ENCODE measurements around the gene GAK. TPM values are rescaled to one million over a fixed set of nuclear protein-coding genes. Genes with fewer than 3 reads are reported as not detected.
A peak's percentile ranks its signal among the peaks of the same experiment; 100 is the strongest.

Gene GAK
- polyA plus RNA-seq, 1 experiment, result 17.0 TPM

DNA sequence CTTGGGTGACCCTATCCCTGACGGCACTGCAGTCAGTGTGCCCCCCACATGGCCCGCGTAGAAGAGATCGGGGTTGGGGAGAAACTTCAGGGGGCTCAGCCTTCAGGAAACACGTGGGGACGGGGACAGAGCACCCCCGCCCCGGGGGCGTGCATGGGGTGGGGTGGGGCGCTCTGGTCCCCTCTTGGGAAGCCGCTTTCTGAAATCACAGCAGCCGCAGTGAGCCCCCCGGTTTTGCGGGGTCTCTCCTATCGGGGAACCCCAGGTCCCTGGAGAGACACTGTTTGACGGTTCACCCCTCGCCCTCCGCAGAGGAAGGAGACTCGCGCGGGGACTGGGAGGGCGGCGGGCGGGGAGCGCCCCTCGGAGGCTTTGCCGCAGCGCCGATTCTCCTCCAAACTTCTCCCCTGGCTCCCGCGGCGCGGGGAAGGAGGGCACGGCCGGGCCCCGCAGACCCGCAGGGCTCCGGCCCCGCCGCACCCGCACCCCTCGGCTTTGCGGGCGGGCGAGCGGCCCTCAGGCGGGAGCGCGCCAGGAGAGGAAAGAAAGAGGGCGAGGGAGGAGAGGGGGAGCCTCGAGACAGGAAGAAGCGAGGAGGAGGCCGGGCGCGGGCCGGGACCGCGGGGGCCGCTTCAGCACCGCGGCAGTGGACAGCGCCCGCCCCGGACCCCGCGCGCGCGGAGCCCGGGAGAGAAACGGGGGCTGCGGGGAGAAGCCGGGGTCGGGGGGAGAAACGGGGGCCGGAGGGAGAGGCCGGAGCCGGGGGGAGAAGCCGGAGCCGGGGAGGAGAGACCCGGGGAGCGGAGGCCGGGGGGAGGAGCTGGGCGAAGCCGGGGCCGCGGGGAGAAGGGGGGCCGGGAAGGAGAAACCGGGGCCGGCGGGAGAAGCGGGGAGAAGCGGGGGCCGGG lies 106.8 kb downstream of the GAK start:
- POLR2A ChIA-PET, result no interaction called here
- Histone ChIP-seq H3K4me3 (ENCODE audit: low read depth, low read length) (peak overlapping the region; percentile 17; the same call in 1 of the 2 replicates), H3K9me3 (ENCODE audit: control insufficient read depth, insufficient read depth, low read length) (peaks cover under 1% of the 10 kb centered on the region; the same call in 1 of the 2 replicates), H3K27ac (ENCODE audit: low read depth, low read length) (no peak overlapping the region), H3K27me3 (ENCODE audit: control insufficient read depth, insufficient read depth, low read length) (peaks cover 71% of the 10 kb centered on the region)
- no peak for DNase-seq (ENCODE audit: low read depth, low spot score)
- TF ChIP-seq CTCF (IDR thresholded peaks at IDR 0.05; ENCODE audit: low read depth, low read length), result no peak
- CTCF ChIA-PET, result no interaction called here

DNA sequence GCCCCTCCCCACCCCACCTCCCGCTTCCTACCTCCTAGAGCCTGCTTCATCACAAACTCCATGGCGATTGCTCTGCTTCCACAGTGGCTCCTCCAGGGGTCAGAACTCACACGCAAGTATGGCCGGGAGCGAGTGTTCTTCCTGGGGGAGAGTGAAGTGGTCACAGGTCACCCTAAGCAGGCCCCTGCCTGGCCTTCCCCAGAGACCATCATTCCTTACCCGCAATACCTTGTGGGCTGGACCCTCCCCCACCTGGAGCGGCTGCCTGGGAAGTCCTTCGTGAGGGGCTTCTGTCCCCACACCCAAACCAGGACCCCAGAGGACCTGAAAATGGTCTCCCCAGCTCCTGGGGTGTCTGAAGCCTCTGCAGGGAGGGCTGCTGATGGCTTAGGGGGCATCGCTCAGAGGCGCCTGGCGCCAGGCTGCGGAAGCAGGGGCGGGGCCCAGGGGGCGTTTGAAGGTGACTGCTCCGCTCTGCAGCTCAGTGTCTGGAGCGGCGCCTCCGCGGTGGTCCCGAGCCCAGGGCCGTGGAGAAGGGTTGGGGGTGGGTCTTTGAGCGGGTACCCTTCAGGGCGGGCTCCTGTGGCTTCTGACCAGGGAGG lies 107.6 kb downstream of the GAK start:
- peaks cover 66% of the 10 kb centered on the region for H3K27me3 ChIP-seq (ENCODE audit: control insufficient read depth, insufficient read depth, low read length)
- no peak for DNase-seq (ENCODE audit: low read depth, low spot score)
- no peak for TF ChIP-seq CTCF (IDR thresholded peaks at IDR 0.05; ENCODE audit: low read depth, low read length)
- no peak overlapping the region for H3K4me3 ChIP-seq (ENCODE audit: low read depth, low read length)
- peaks cover 8% of the 10 kb centered on the region; the same call in 1 of the 2 replicates for H3K9me3 ChIP-seq (ENCODE audit: control insufficient read depth, insufficient read depth, low read length)
- ChIA-PET CTCF (no interaction called here), POLR2A (no interaction called here)
- no peak overlapping the region for H3K27ac ChIP-seq (ENCODE audit: low read depth, low read length)

DNA sequence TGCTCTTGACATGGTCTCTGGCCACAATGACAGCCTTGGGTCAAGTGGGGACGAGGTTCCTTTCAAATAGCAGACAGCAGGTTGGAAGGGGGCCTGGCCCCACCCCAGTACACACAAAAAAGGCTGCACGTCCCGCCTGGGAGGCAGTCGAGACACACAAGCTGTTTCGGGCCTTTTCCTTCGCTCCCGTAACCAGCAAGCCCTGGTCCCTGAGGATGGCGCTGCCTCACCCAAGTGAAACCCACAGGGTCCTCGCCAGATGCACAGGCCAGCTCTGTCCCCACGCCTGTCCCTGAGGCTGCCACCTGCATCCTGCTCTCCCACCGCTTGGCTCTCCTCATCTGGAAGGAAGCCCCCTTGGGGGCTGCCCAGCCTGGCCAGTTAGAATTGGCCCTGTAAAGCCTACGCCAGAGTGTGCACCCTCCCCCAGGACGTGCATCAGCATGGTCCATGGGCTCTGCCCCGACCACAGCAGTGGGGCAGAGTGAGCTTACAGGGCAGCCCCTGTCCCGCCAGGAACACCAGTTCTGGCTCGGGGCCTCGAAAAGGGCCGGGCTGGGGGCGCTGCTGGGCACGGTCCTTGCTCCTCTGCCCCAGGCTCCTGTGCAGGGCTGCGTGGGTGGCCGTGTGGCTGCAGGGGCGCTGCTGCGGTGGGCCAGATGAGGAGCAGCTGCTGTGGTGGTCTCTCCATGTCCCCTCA lies 108.2 kb downstream of the GAK start:
- H3K27me3 ChIP-seq (ENCODE audit: control insufficient read depth, insufficient read depth, low read length), result peaks cover 65% of the 10 kb centered on the region

DNA sequence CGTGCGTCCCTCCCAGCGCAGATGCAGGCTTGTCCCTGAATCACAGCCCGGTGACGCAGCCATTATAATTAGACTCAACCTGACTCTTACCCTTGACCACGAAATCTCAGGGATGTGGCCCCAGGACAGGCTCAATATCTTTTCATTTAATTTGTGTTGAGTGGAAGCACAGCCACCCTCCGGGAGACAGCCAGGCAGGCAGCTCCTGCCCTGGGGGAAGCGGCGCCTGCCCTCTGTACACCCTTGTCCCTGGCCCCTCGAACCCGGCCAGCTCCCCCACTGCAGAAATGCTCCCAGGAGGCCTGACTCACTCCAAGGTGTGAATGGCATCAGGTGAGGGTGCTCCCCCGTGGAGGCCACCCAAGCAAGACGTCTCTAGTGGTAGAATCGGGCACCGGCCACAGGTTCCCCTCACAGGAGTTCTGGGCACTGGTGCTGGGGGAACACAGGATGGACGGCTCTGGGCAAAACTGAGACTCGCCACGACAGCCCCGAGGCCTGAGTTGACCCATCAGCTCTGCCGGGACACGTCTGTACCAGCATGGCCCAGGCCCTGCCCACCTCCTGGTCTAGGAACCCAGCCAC lies 108.8 kb downstream of the GAK start:
- POLR2A ChIA-PET, result no interaction called here
- Histone ChIP-seq H3K27ac (ENCODE audit: low read depth, low read length) (no peak overlapping the region), H3K4me3 (ENCODE audit: low read depth, low read length) (no peak overlapping the region), H3K27me3 (ENCODE audit: control insufficient read depth, insufficient read depth, low read length) (peaks cover 62% of the 10 kb centered on the region), H3K9me3 (ENCODE audit: control insufficient read depth, insufficient read depth, low read length) (peaks cover 8% of the 10 kb centered on the region; the same call in 1 of the 2 replicates)
- no peak for TF ChIP-seq CTCF (IDR thresholded peaks at IDR 0.05; ENCODE audit: low read depth, low read length)
- CTCF ChIA-PET, result no interaction called here
- no peak for DNase-seq (ENCODE audit: low read depth, low spot score)

More for the DNA sequence above, 108.2 kb downstream of the GAK start:
- TF ChIP-seq CTCF (IDR thresholded peaks at IDR 0.05; ENCODE audit: low read depth, low read length), result no peak
- no peak for DNase-seq (ENCODE audit: low read depth, low spot score)
- ChIA-PET POLR2A (no interaction called here), CTCF (no interaction called here)
- Histone ChIP-seq H3K9me3 (ENCODE audit: control insufficient read depth, insufficient read depth, low read length) (peaks cover 8% of the 10 kb centered on the region; the same call in 1 of the 2 replicates), H3K4me3 (ENCODE audit: low read depth, low read length) (no peak overlapping the region), H3K27ac (ENCODE audit: low read depth, low read length) (no peak overlapping the region)
